Neural cell (in vitro differentiated cells): ENCODE data around the gene IGSF5.

Experiments
- CTCF ChIP-seq: fragments of 450-650 bp; IDR thresholded peaks from 2 replicates; pipeline ENCODE4 v1.5.1; 2014; ENCODE audit warnings: antibody characterized with exemption, mild to moderate bottlenecking, moderate library complexity; ENCODE audit not compliant: poor library complexity, severe bottlenecking
- EP300 ChIP-seq: fragments of 450-650 bp; conservative IDR thresholded peaks from 2 replicates; pipeline ENCODE4 v1.6.1; 2014; ENCODE audit warnings: antibody characterized with exemption, mild to moderate bottlenecking, moderate library complexity; ENCODE audit not compliant: poor library complexity, severe bottlenecking
- EZH2 ChIP-seq: fragments of 200-600, 300-800 bp; shearing (Covaris generic), sonication (generic); IDR thresholded peaks from 2 replicates; pipeline ENCODE4 v1.6.1; 2014; ENCODE audit warnings: antibody characterized with exemption, low read length, borderline replicate concordance, mild to moderate bottlenecking; ENCODE audit not compliant: insufficient read depth, poor library complexity, severe bottlenecking
- POLR2AphosphoS5 ChIP-seq: IDR thresholded peaks from 2 replicates; pipeline ENCODE4 v1.6.1; 2012
- RAD21 ChIP-seq: fragments of 450-650 bp; conservative IDR thresholded peaks from 2 replicates; pipeline ENCODE4 v1.6.1; 2014; ENCODE audit warnings: antibody characterized with exemption, mild to moderate bottlenecking, moderate library complexity
- REST ChIP-seq: IDR thresholded peaks from 2 replicates; pipeline ENCODE4 v1.6.1; 2012; ENCODE audit warnings: borderline replicate concordance
- TAF1 ChIP-seq: IDR thresholded peaks from 2 replicates; pipeline ENCODE4 v1.6.1; 2012; ENCODE audit warnings: low read depth

- TF ChIP-seq RAD21 (no peak), CTCF (no peak), EZH2 (no peak), POLR2AphosphoS5 (no peak), REST (no peak), EP300 (no peak), TAF1 (no peak)
Observed at GRCh38 chr21:39800311-39800710, 55.3 kb downstream of the IGSF5 start.
